GM18907 (cell line): ENCODE data around the gene ARFGAP1.

Experiments used
- ATAC-seq: cut with Tn5 transposase; IDR thresholded peaks from one replicate; pipeline ENCODE4 v1.9.1; 2021; ENCODE audit warnings: mild to moderate bottlenecking, moderate library complexity; ENCODE audit not compliant: unreplicated experiment

The ARFGAP1 gene

GRCh38 chr20:63272105-63273058 is at the start of gene ARFGAP1:
Gene ARFGAP1 (plus strand): TSS chr20:63272813. CDS start chr20:63275581, 2,768 bp downstream.
- ATAC-seq: peak; percentile 82

DNA sequence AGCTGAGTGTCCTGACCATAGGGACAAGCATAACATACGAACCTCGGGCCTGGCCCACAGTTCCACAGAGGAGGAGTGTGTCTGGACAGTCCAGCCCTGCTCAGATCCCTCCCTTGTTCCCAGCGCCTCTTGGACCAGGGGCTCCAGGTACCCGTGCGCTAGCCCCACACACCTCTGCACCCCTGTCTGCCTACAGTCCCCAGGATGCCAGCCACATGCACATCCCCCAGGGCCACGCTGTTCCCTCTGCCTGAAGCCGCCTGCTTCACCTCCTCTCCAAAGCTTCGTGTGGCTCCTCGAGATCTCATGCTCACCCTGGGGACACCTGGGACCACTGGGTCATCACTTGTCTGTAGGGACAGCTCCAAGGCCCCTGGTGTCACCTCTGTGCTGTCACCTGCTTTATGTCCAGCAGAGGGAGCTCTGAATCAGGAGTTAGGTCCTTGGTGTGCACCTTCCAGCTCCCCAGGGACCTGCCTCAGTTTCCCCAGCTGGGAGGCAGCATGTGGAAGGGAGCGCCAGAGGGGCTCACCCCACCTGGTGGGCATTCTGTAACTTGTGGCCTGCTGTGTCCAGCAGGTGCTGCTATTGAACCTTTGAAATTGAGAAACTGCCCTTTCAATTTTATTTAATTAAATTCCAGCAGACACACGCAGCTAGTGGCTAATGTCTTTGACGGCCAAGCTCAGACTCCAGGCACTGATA is 49.3 kb upstream of the ARFGAP1 start:
- no peak for ATAC-seq

DNA sequence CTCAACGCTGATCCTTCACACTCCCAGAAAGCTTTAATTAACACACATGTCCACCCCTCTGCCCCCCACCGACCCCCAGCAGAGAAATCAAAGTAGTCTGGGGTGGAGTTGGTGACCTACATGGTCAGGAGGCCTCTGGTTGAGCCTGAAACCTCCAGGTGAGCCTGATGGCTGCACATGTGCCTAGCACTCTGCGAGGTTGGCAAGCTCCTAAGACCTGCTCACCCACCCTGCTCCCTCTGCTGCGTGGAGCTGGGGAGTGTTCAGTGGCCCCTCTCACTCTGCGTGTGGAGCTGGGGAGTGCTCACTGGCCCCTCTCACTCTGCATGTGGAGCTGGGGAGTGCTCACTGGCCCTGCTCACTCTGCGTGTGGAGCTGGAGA is 48.8 kb upstream of the ARFGAP1 start:
- ATAC-seq: no peak

DNA sequence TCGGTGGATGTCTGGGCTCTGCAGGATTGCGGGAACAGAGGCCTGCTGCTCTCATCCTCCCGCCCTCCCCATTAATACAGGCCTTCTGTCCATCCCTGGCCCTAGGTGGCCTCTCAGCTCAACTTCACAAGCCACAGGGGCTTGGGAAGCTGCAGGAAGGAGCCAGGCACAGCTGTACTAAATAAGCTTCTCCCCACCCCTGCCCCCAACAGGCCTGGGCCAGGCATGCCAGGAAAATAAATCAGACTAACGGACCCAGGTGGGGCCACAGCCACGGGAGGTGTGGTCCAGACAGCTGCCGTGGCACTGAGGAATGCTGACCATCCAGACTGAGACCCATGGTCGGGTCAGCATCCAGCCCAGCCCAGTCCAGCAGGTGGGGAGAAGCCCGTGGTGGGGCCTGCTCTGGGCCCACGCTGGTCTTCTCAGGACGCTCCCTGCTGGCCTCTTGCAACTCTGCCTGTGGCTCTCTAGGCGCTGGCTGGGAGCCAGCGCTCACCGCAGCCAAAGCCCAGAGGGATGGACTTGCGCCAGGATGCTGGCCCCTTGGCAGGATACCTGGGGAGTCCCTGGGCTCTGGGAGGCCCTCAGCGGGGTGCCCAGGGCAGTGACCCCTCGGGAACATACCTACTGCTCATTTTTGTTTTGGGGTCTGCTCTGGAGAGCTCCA is 48.1 kb upstream of the ARFGAP1 start:
- no peak for ATAC-seq

DNA sequence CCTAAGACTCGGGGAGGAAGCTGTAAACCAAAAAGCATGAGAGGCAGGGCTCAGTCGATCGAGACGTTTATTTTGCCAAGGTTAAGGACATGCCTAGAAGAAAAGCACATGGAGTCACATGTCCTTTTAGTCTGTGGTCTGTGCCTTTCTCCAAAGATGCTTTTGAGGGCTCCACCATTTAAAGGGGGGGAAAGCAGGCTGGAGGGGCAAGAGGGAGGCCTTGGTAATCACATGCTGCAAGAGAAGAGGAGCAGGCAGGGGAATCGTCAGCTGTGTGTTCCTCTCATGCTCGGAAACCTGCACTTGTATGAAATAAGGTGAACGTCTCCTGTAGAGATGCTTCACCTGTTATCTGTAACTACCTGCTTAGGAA is 47.5 kb upstream of the ARFGAP1 start:
- ATAC-seq: no peak

GRCh38 chr20:63226042-63226943 is 46.3 kb upstream of the ARFGAP1 start:
- no peak for ATAC-seq

DNA sequence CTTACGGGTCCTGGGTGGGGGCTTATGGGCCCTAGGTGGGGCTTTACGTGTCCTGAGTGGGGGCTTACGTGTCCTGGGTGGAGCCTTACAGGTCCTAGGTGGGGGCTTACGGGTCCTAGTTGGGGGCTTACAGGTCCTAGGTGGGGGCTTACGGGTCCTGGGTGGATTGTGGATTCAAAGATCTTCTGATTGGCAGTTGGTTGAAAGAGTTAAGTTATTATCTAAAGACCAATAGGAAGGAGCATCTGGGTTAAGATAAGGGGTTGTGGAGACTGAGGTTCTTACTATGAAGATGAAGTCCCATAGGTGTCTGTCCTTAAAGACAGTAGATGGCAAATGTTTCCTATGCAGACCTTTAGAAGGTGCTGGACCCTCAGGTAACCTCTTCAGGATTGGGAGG is 45.4 kb upstream of the ARFGAP1 start:
- no peak for ATAC-seq

DNA sequence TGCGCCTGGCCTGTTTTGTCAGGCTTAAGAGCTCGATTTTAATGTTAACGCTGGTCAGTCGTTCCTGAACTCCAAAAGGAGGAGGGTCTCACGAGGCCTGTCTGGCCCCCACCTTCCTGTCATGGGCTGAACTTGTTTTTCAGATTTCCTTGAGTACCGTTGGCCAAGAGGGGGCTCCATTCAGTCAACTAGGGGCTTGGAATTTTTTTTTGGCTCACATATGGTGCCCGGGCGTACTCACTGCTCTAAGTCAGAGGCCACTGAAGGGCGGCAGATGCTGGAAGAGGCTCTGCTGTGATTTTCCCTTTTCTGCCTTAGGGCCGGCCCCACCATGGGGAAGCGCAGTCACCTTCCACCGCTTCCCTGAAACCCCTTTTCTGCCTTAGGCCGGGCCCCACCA is 43.8 kb upstream of the ARFGAP1 start:
- ATAC-seq: no peak

GRCh38 chr20:63230800-63231268 is 41.8 kb upstream of the ARFGAP1 start:
- no peak for ATAC-seq

GRCh38 chr20:63232235-63233060 is 40.2 kb upstream of the ARFGAP1 start:
- no peak for ATAC-seq

GRCh38 chr20:63233061-63233344 is 39.6 kb upstream of the ARFGAP1 start:
- no peak for ATAC-seq

DNA sequence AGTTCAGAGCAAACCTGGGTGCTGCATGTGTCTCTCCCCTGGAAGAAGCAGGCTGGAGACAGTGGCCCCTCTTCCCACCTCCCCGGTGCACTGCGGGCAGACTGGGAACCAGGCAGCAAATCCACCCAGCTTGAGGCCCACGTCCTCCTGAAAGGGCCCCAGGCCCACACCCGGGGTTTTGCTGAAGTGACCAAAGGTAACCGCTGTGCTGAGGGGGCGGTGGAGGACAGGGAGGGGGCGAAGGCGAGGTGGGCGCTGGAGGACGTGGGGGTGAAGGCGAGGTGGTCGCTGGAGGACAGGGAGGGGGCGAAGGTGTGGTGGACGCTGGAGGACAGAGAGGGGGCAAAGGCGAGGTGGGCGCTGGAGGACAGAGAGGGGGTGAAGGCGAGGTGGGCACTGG is 38.7 kb upstream of the ARFGAP1 start:
- no peak for ATAC-seq

GRCh38 chr20:63234693-63235398 is 37.8 kb upstream of the ARFGAP1 start:
- ATAC-seq: no peak

DNA sequence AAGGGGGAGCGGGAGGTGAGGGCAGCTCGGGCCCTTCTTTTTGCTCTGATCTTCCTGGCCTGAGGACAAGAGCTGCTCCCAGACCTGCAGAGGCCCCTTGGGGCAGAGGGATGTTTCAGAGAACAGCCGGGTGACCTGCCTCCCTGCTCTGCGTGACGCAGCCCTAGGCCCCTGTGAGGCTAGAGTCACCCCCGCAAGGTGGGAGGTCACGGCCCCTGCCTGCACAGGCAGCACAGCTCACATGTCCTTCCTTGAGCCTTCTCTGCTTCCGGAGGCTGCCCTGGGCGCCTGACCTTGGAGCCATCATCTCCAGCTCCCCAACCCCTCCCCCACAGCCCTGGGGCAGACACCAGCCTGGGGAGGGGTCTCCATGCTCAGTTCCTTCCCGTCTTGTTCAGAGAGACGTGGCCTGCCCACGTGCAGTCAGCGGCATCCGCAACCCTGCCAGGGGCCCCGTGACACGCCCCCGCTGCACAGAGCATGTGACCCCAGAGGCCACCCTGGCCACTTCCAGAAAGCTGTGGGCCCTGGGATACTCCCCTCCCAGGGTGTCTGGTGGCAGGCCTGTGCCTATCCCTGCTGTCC is 37.1 kb upstream of the ARFGAP1 start, which contains the start of gene BIRC7:
Gene BIRC7, plus strand, starts transcription at position 507 of the 585 bp plus-strand sequence. CDS start 192 bp downstream, outside the sequence.
- ATAC-seq: no peak

- ATAC-seq: no peak
Measured at GRCh38 chr20:63236116-63236837, 36.3 kb upstream of the ARFGAP1 start.

GRCh38 chr20:63238031-63238430 is 34.6 kb upstream of the ARFGAP1 start:
- no peak for ATAC-seq

DNA sequence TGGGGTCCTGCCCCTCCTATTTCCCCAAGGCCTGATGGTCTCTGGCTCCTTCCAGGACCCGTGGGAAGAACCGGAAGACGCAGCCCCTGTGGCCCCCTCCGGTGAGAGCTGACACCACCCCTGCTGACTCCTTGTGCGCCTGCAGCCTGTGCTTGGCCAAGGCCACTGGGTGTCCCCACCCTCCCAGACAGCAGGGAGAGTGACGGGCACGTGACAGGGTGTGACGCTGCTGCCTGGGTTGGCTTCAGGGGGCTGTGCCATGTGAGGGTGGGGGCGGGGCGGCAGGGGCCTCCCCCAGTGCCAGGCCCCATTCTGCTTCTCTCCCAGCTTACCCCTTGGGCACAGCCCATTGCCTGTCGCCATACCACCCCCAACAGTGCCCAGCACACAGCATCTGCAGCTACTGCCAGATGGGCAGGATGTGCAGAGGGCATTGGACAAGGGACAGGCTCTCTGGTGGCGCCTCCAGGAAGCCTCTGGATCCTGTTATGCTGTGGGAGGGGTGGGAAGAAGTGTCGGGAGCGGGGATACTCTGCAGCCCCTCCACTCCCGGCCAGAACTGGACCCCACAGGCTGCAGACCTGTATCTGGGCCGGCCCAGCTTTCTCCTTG is 34.0 kb upstream of the ARFGAP1 start:
- ATAC-seq: no peak

GRCh38 chr20:63239431-63239830 is 33.2 kb upstream of the ARFGAP1 start:
- no peak for ATAC-seq
